ENCODE data around the gene SERPINB2.

SERPINB2 gene

DNA sequence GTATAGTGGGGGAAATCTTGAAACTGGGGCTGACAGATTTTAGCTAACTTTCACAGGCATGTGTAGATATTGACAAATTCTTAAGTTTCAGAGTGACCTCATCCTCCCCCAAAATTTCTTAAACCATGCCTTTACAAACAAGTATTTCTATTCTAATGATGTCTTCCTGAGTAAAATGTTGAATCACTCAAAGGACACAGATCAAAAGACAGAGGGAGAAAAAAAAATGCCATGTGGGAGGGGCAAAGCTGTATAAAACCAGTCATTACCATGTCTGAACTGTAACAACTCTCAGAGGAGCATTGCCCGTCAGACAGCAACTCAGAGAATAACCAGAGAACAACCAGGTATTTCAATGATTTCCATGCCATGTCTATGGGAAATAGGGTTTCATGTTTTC is at the start of gene SERPINB2:
Gene SERPINB2 (plus strand): TSS at position 282 of the 400 bp plus-strand sequence. CDS start 3,740 bp downstream, outside the sequence.
- Histone ChIP-seq H3K9ac (ENCODE audit: low read length in 2 of 2) (no peak within 1 kb of the TSS), H3K36me3 (ENCODE audit: control insufficient read depth in 2 of 2, insufficient read depth in 2 of 2, low read length in 2 of 2) (no peaks in the 10 kb centered on the region), H3K9me3 (ENCODE audit: control insufficient read depth in 2 of 2, low read length in 2 of 2) (no peaks in the 10 kb centered on the region), H3K27ac (ENCODE audit: low read length) (no peak within 1 kb of the TSS), H3K4me1 (ENCODE audit: control insufficient read depth, insufficient read depth, low read length) (no peaks in the 10 kb centered on the region), H3K27me3 (ENCODE audit: control insufficient read depth in 1 of 2, insufficient read depth in 2 of 2, low read length in 2 of 2) (no peaks in the 10 kb centered on the region), H3K4me3 (ENCODE audit: low read length in 2 of 2) (no peak within 1 kb of the TSS)

DNA sequence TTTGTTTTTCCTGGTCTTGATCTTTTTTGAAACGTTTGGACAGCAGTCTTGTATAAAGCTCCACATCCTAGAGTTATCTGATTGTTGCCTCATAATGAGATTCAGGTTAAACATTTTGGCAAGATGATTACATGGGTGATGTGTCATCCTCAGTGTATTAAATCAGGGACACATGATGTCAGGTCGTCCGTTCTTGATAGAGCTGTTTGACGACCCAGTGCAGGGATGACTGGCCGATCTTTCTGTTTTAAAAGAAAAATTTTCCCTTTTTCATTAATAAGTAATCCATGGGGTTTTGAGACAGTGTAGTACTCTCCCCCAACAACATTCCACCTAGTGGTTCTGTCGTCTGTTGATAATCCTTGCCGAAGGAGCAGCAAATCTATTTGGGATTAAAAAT is 44.5 kb upstream of the SERPINB2 start:
- no peak overlapping the region for H3K27ac ChIP-seq (ENCODE audit: low read length)
- H3K36me3 ChIP-seq (ENCODE audit: control insufficient read depth in 2 of 2, insufficient read depth in 2 of 2, low read length in 2 of 2): no peaks in the 10 kb centered on the region
- no peaks in the 10 kb centered on the region for H3K4me1 ChIP-seq (ENCODE audit: control insufficient read depth, insufficient read depth, low read length)
- H3K4me3 ChIP-seq (ENCODE audit: low read length in 2 of 2): no peak overlapping the region
- no peak overlapping the region for H3K9ac ChIP-seq (ENCODE audit: low read length in 2 of 2)
- H3K27me3 ChIP-seq (ENCODE audit: control insufficient read depth in 1 of 2, insufficient read depth in 2 of 2, low read length in 2 of 2): peaks cover 0 to 5% of the 10 kb centered on the region in 2 donors
- no peaks in the 10 kb centered on the region for H3K9me3 ChIP-seq (ENCODE audit: control insufficient read depth in 2 of 2, low read length in 2 of 2)

DNA sequence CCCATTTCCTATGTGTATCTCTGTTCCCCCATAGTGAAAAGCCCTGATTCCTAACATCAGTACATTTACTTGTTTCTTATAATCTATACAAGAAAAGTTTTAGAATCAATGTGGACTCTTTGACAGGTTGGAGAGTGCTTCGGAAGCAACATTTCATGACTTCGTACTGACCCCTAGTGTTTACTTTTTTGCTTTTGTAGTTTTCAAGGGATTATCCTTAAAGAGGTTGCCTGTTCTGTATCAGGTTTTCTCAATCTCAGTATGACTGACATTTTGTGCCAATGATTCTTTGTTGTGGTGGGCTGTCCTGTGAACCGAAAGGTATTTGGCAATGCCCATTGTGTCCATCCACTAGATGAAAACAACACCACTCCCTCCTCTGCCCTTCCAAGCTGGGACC is 43.3 kb upstream of the SERPINB2 start:
- H3K4me1 ChIP-seq (ENCODE audit: control insufficient read depth, insufficient read depth, low read length): no peaks in the 10 kb centered on the region
- no peak overlapping the region for H3K27ac ChIP-seq (ENCODE audit: low read length)
- H3K4me3 ChIP-seq (ENCODE audit: low read length in 2 of 2): no peak overlapping the region
- H3K9ac ChIP-seq (ENCODE audit: low read length in 2 of 2): no peak overlapping the region
- H3K36me3 ChIP-seq (ENCODE audit: control insufficient read depth in 2 of 2, insufficient read depth in 2 of 2, low read length in 2 of 2): no peaks in the 10 kb centered on the region
- peaks cover 0 to 5% of the 10 kb centered on the region in 2 donors for H3K27me3 ChIP-seq (ENCODE audit: control insufficient read depth in 1 of 2, insufficient read depth in 2 of 2, low read length in 2 of 2)
- H3K9me3 ChIP-seq (ENCODE audit: control insufficient read depth in 2 of 2, low read length in 2 of 2): no peaks in the 10 kb centered on the region

- Histone ChIP-seq H3K4me3 (ENCODE audit: low read length in 2 of 2) (no peak overlapping the region), H3K9me3 (ENCODE audit: control insufficient read depth in 2 of 2, low read length in 2 of 2) (no peaks in the 10 kb centered on the region), H3K4me1 (ENCODE audit: control insufficient read depth, insufficient read depth, low read length) (no peaks in the 10 kb centered on the region), H3K9ac (ENCODE audit: low read length in 2 of 2) (no peak overlapping the region), H3K27me3 (ENCODE audit: control insufficient read depth in 1 of 2, insufficient read depth in 2 of 2, low read length in 2 of 2) (no peaks in the 10 kb centered on the region), H3K27ac (ENCODE audit: low read length) (no peak overlapping the region), H3K36me3 (ENCODE audit: control insufficient read depth in 2 of 2, insufficient read depth in 2 of 2, low read length in 2 of 2) (no peaks in the 10 kb centered on the region)
Measured at GRCh38 chr18:63848159-63848558, 39.3 kb upstream of the SERPINB2 start.

GRCh38 chr18:63850020-63850419 is 37.5 kb upstream of the SERPINB2 start:
- H3K36me3 ChIP-seq (ENCODE audit: control insufficient read depth in 2 of 2, insufficient read depth in 2 of 2, low read length in 2 of 2): no peaks in the 10 kb centered on the region
- no peaks in the 10 kb centered on the region for H3K9me3 ChIP-seq (ENCODE audit: control insufficient read depth in 2 of 2, low read length in 2 of 2)
- H3K9ac ChIP-seq (ENCODE audit: low read length in 2 of 2): no peak overlapping the region
- no peaks in the 10 kb centered on the region for H3K27me3 ChIP-seq (ENCODE audit: control insufficient read depth in 1 of 2, insufficient read depth in 2 of 2, low read length in 2 of 2)
- H3K4me1 ChIP-seq (ENCODE audit: control insufficient read depth, insufficient read depth, low read length): no peaks in the 10 kb centered on the region
- no peak overlapping the region for H3K27ac ChIP-seq (ENCODE audit: low read length)
- no peak overlapping the region for H3K4me3 ChIP-seq (ENCODE audit: low read length in 2 of 2)

GRCh38 chr18:63850636-63851035 is 36.9 kb upstream of the SERPINB2 start:
- no peak overlapping the region for H3K9ac ChIP-seq (ENCODE audit: low read length in 2 of 2)
- no peak overlapping the region for H3K4me3 ChIP-seq (ENCODE audit: low read length in 2 of 2)
- no peak overlapping the region for H3K27ac ChIP-seq (ENCODE audit: low read length)
- no peaks in the 10 kb centered on the region for H3K9me3 ChIP-seq (ENCODE audit: control insufficient read depth in 2 of 2, low read length in 2 of 2)
- H3K4me1 ChIP-seq (ENCODE audit: control insufficient read depth, insufficient read depth, low read length): no peaks in the 10 kb centered on the region
- no peaks in the 10 kb centered on the region for H3K36me3 ChIP-seq (ENCODE audit: control insufficient read depth in 2 of 2, insufficient read depth in 2 of 2, low read length in 2 of 2)
- H3K27me3 ChIP-seq (ENCODE audit: control insufficient read depth in 1 of 2, insufficient read depth in 2 of 2, low read length in 2 of 2): no peaks in the 10 kb centered on the region

DNA sequence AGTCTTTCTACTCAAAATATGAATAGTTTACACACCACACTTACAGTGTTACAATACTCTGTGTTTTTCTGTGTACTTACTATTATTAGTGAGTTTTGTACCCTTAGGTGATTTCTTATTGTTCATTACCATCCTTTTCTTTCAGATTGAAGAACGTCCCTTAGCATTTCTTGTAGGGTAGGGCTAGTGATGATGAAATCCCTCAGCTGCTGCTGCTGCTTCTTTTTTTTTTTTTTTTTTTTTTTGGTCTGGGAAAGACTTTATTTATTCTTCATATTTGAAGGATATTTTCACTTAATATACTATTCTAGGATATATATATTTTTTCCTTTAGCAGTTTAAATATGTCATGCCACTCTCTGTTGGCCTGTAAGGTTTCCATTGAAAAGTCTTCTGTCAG is 29.0 kb upstream of the SERPINB2 start:
- Histone ChIP-seq H3K27ac (ENCODE audit: low read length) (no peak overlapping the region), H3K4me1 (ENCODE audit: control insufficient read depth, insufficient read depth, low read length) (no peaks in the 10 kb centered on the region), H3K9me3 (ENCODE audit: control insufficient read depth in 2 of 2, low read length in 2 of 2) (no peaks in the 10 kb centered on the region)

GRCh38 chr18:63859781-63860475 is 27.6 kb upstream of the SERPINB2 start:
- Histone ChIP-seq H3K9ac (ENCODE audit: low read length in 2 of 2) (no peak overlapping the region), H3K27ac (ENCODE audit: low read length) (no peak overlapping the region), H3K4me1 (ENCODE audit: control insufficient read depth, insufficient read depth, low read length) (no peaks in the 10 kb centered on the region), H3K36me3 (ENCODE audit: control insufficient read depth in 2 of 2, insufficient read depth in 2 of 2, low read length in 2 of 2) (no peaks in the 10 kb centered on the region), H3K9me3 (ENCODE audit: control insufficient read depth in 2 of 2, low read length in 2 of 2) (no peaks in the 10 kb centered on the region), H3K27me3 (ENCODE audit: control insufficient read depth in 1 of 2, insufficient read depth in 2 of 2, low read length in 2 of 2) (no peaks in the 10 kb centered on the region), H3K4me3 (ENCODE audit: low read length in 2 of 2) (no peak overlapping the region)

More for the DNA sequence above, 29.0 kb upstream of the SERPINB2 start:
- Histone ChIP-seq H3K9ac (ENCODE audit: low read length in 2 of 2) (no peak overlapping the region), H3K4me3 (ENCODE audit: low read length in 2 of 2) (no peak overlapping the region), H3K36me3 (ENCODE audit: control insufficient read depth in 2 of 2, insufficient read depth in 2 of 2, low read length in 2 of 2) (no peaks in the 10 kb centered on the region), H3K27me3 (ENCODE audit: control insufficient read depth in 1 of 2, insufficient read depth in 2 of 2, low read length in 2 of 2) (no peaks in the 10 kb centered on the region)

- Histone ChIP-seq H3K4me1 (ENCODE audit: control insufficient read depth, insufficient read depth, low read length) (no peaks in the 10 kb centered on the region), H3K4me3 (ENCODE audit: low read length in 2 of 2) (no peak overlapping the region), H3K27ac (ENCODE audit: low read length) (no peak overlapping the region), H3K36me3 (ENCODE audit: control insufficient read depth in 2 of 2, insufficient read depth in 2 of 2, low read length in 2 of 2) (no peaks in the 10 kb centered on the region), H3K27me3 (ENCODE audit: control insufficient read depth in 1 of 2, insufficient read depth in 2 of 2, low read length in 2 of 2) (no peaks in the 10 kb centered on the region), H3K9me3 (ENCODE audit: control insufficient read depth in 2 of 2, low read length in 2 of 2) (no peaks in the 10 kb centered on the region), H3K9ac (ENCODE audit: low read length in 2 of 2) (no peak overlapping the region)
Measured at GRCh38 chr18:63860531-63860930, 27.0 kb upstream of the SERPINB2 start.

GRCh38 chr18:63867368-63868125 is 20.0 kb upstream of the SERPINB2 start:
- H3K27ac ChIP-seq (ENCODE audit: low read length): no peak overlapping the region
- H3K4me1 ChIP-seq (ENCODE audit: control insufficient read depth, insufficient read depth, low read length): no peaks in the 10 kb centered on the region
- no peak overlapping the region for H3K9ac ChIP-seq (ENCODE audit: low read length in 2 of 2)
- H3K27me3 ChIP-seq (ENCODE audit: control insufficient read depth in 1 of 2, insufficient read depth in 2 of 2, low read length in 2 of 2): no peaks in the 10 kb centered on the region
- H3K36me3 ChIP-seq (ENCODE audit: control insufficient read depth in 2 of 2, insufficient read depth in 2 of 2, low read length in 2 of 2): no peaks in the 10 kb centered on the region
- H3K9me3 ChIP-seq (ENCODE audit: control insufficient read depth in 2 of 2, low read length in 2 of 2): no peaks in the 10 kb centered on the region
- H3K4me3 ChIP-seq (ENCODE audit: low read length in 2 of 2): no peak overlapping the region

DNA sequence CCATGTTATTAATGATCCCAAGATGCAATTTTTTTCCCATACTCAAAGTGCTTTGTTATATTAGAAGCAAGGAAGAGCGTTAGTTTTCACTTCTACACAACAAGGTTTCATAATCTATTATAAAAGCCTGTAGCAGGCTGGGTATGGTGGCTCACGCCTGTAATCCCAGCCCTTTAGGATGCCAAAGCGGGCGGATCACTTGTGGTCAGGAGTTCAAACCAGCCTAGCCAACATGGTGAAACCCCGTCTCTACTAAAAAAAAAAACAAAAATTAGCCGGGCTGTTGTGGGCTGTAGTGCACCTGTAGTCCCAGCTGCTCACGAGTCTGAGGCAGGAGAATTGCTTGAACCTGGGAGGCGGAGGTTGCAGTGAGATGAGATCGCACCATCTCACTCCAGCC is 19.0 kb upstream of the SERPINB2 start:
- Histone ChIP-seq H3K36me3 (ENCODE audit: control insufficient read depth in 2 of 2, insufficient read depth in 2 of 2, low read length in 2 of 2) (no peaks in the 10 kb centered on the region), H3K4me3 (ENCODE audit: low read length in 2 of 2) (no peak overlapping the region), H3K9me3 (ENCODE audit: control insufficient read depth in 2 of 2, low read length in 2 of 2) (no peaks in the 10 kb centered on the region), H3K4me1 (ENCODE audit: control insufficient read depth, insufficient read depth, low read length) (no peaks in the 10 kb centered on the region), H3K27ac (ENCODE audit: low read length) (no peak overlapping the region), H3K9ac (ENCODE audit: low read length in 2 of 2) (no peak overlapping the region), H3K27me3 (ENCODE audit: control insufficient read depth in 1 of 2, insufficient read depth in 2 of 2, low read length in 2 of 2) (no peaks in the 10 kb centered on the region)
